ENCODE data around the gene ELP4.

Gene ELP4

DNA sequence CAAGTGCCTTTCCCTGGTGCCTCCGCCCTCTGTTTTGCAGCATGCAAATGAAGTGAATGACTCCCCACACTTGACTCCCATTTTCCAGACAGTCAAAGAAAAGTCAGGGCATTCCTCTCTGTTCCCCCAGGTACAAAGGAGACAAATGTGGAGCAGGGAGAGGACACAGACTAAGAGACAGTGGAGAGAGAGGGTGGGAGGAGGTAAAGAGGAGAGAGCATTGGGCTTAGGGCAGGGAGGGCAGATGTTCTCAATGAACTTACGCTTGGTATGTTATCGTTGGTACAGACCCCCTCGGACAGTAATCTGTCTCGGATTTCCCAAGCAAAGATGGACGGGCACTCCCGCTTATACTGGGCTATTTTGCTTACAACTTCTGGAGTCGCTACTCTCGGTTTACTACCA lies 291.7 kb downstream of the ELP4 start:
- DNase-seq (ENCODE audit: low spot score): no peak

GRCh38 chr11:31802000-31802551 lies 292.5 kb downstream of the ELP4 start:
- DNase-seq (ENCODE audit: low spot score): no peak

DNA sequence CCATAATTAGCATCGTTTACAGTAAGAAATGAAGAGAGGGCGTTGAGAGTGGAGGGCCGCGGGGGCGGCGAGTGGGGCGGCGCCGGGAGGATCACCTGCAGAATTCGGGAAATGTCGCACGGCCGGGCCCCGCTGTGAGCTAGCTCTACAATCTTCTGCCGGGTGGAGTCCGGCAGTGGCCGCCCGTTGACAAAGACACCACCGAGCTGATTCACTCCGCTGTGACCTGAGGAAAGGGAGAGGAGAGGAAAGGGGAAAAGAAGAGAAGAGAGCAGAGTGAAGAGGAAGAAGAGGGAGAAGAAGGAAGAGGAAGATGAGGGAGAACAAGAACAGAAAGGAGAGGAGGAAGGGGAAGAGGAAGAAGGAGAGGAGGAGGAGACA lies 293.0 kb downstream of the ELP4 start:
- no peak for DNase-seq (ENCODE audit: low spot score)

DNA sequence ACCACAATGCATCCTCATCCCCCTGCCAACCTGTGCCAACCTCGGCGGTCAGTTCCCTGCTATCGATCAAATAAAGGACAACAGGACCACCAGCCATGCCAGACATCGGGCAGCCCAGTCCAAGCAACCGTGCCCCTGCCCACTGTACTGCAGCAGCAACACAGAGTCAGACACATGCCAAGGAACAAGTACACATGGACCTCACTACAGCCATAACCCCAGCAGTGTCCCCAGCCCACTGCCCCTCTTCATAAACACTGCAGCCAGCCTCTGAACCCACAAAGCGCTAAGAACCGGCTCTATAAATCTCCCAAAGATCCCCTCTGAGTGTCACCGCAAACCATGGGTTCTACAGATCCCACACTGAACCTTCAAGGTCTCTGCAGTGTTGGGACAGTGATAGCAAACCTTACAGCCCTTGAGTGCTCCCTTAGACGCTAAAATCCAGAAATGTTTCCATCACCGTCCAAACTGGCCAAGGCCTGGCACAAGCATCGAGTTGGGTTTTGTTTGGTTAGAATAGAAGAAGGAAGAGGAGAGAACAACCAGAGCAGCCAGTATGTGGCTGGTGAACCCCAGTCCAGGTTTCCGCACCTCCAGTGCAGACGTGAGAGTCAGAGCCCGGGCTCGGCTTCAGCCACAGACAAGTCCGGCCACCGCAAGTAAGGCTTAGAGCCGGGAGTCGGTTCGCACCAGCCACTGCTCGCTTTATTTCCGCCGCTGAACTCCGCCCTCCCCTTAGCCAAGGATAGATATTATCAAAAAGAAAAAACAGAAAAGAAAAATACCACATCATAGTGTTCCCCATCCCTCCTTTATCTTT lies 293.6 kb downstream of the ELP4 start:
- DNase-seq (ENCODE audit: low spot score): no peak

GRCh38 chr11:31803813-31804311 lies 294.3 kb downstream of the ELP4 start:
- no peak for DNase-seq (ENCODE audit: low spot score)

DNA sequence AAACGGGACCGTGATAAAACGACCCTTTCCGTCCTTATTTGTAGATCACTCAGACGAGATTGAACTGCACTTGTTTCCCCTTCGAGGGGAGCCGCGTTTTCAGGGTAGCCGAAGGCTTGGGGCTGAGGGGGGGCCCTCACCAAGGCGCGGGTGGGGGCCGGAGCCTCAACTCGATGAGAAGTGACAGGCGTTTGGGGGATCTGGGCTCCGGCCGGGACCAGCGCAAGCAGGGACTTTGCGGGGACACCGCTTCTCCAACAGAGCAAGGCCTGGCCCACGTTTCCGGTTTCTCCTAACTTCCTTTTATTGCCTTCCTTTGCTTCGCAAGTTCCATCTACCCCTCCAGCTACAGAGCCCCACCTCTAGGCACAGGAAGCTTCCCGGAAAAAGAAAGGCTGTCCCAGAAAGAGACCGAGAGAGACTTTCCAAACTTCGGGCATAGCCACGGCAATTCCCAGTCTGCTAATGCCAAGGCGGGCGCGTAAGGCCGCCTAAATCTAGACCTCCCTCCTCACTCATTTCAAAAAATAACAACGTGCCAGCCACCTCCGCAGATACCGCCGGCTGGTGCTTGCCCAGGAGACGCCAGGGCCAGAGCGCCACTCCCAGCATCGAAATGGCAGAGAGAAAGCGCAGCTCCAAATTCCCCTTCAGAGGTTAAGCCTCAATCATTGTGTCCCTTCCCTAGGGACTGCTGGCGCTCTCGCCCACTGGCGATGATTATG lies 294.9 kb downstream of the ELP4 start:
- DNase-seq (ENCODE audit: low spot score): no peak

DNA sequence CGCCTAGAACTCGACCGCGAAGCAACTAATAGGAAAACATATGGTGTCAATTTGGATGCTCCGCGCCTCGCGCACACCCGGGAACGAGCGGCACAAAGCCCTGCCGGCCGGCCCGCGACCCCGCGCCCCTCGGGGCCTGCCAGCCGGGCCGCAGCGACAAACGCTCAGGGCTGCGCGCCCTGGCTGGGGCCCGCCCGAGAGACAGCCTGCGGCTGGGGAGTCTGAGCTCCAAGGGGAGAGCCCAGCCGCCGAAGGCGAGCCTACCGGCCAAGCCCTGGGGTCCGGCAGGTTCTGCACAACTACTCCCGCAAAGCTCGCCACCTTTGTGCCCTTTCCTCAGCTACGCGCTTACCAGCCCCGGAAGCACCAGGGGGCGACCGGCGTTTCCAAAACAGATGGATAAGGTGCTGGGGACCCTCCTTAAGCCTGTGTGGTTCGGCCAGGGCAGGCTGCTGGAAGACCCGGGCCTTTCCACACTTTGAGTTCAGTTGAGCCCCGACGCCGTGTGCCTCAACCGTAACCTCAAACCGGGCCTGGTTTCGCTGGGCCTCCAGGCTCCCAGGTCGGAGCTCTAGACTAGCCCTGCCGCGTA lies 295.6 kb downstream of the ELP4 start:
- DNase-seq (ENCODE audit: low spot score): no peak

- no peak for DNase-seq (ENCODE audit: low spot score)
Observed at GRCh38 chr11:31805629-31806185, 296.1 kb downstream of the ELP4 start.

- no peak for DNase-seq (ENCODE audit: low spot score)
Observed at GRCh38 chr11:31806186-31806927, 296.8 kb downstream of the ELP4 start.

GRCh38 chr11:31806928-31807798 lies 297.6 kb downstream of the ELP4 start:
- DNase-seq (ENCODE audit: low spot score): no peak

DNA sequence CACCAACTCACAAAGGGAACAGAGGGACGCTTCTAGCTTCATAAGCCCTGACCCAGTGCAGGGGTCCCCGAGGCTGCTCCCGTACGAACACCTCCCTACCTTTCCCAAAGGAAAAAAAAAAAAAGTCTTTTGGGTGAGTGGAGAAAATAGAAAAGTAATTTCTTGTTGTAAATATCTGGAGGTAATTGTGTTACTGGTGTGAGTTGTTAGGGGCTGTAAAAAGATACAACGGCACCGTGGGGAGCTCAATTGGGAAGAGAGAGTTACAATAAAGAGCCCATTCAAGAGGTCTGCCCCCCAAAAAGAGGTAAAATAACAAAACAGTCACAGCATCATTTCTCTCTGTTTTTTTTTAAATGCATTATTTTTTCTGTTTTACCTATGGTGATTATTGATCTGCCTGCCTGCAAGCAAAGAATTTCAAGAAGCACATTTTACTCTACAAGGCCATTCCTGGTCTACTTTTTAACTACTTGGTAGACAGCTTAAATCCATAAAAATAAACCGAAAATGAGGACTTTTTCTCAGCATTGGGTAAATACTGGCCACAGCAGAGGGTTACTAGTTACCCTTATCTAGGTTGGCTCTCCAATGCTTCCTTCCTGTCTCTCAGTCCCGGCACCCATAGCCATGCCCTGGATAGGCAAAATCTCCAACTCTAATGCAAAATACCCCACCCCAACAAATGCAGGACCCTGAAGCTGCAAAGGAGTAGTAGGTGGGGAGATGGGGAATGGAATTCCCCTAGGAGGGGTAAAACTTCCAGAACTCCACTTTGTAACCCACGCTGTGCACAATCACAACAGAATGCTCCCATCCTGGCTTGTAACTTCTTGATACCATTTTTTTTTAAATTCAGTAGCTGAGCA lies 298.5 kb downstream of the ELP4 start:
- DNase-seq (ENCODE audit: low spot score): no peak

- DNase-seq (ENCODE audit: low spot score): no peak
Observed at GRCh38 chr11:31808721-31809540, 299.4 kb downstream of the ELP4 start.

DNA sequence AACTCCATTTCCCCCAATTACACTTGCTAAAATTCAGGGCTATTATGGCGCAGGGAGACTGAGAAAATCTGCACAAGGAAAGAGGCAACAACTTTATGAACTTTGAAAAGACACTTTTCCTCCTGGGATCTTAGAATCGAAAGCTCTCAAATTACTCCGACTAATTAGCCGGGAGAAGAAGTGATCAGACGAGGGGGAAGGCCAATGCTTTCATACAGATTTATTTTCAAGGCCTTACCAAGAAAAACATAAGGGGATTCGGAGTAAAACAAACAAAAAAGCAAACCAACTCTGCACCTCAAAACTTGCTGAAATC lies 299.9 kb downstream of the ELP4 start:
- DNase-seq (ENCODE audit: low spot score): no peak

DNA sequence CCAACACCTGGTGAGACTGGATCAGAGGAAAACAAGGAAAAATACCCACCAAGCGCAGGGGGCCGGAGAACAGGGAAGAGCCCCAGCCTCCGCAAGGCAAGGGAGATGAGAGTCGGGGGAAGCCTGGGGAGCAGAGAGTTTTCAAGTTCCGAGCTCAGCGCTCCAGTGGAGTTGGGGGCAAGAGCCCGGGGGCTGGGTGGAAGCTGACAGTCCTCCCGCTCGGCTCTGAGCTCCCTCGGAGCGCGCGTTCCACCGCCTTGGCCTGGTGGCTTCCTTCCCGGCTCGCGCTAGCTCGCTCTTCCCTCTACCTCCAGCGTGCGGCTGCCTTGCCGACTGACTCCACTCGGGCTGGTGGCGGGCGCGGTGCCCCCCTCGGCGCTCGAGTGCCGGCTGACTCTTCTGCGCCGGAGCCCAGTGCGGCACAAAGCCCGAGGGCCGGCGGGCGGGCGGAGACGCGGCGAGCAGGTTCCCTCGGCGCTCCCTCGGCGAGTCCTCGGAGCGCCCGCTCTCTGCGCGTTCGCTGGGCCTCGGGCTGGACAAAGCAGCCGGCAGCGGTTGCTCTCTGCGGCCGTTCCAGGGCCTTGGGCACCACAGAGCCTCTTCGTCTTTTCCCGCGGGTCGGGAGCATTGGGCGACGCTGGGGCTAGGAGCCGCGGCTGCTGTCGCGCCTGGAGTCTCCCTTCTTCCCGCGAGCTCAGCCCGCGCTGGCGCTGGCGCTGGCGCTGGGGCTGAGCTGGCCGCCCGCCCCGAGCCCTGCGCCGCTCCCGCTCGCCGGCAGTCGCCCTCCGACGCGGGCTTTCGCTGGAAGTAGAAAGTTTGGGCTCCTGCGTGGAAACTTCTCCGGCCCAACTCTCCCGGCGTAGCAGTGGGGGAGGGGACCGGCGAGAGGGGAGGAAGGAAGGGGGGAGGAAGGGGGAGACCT lies 300.6 kb downstream of the ELP4 start:
- no peak for DNase-seq (ENCODE audit: low spot score)

- DNase-seq (ENCODE audit: low spot score): no peak
Observed at GRCh38 chr11:31810779-31811647, 301.4 kb downstream of the ELP4 start, which contains the start of gene PAX6. PAX6 (minus strand) TSS chr11:31811322; CDS start chr11:31806411, 4,911 bp downstream.

Data from hematopoietic multipotent progenitor cell treated with erythropoietin and hydrocortisone succinate and interleukin-3 and kit ligand, for 17 days (in vitro differentiated cells).